Measurements from ENCODE around the gene LRRC14B. TPM values are rescaled to one million over a fixed set of nuclear protein-coding genes. Genes with fewer than 3 reads are reported as not detected.
A peak's percentile ranks its signal among the peaks of the same experiment; 100 is the strongest.

The LRRC14B gene
- 0.13 TPM for polyA plus RNA-seq (2013)

DNA sequence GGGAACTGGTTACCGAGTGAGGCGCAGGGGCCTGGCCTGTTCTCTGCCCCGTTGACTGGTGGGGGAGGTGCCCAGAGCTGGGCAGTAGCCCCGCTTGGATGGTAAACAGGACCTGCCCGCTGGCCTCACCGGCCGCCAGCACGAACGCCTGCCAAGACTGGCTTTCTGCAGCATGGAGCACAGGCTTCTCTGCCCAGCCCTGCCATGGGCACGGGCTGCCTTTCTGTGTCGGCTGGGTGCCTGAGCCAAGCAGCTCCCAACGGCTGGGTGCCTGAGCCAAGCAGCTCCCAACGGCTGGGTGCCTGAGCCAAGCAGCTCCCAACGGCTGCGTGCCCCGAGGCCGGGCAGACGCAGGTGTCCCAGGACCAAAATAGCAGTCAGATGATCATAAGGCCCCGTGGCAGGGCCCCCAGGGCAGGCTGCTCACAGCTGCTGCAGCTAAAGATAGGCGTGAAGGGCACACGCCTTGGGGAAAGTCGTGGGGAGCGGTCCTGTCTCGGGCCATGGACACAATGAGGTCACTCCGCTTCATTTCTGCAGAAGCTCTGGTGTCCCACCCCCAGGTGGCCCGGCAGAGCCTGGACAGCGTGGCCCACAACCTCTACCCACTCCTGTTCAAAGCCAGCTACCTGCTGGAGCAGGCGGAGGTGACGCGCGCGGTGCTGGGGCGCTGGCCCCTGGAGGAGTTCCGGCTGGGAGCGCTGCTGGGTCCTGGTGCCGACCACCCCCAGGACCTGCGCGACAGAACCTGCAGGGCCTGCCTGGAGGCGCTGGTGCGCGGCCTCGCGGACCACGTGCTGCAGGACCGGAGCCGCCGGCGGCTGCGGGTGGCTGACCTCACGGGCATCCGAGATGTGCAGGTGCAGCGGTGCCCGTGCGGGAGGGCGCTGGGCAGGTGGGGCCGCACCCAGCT lies at the start of gene LRRC14B:
LRRC14B (plus strand) TSS at position 460 of the 913 bp plus-strand sequence; CDS start at position 504, 44 bp downstream.
- ChIA-PET POLR2A (no interaction called here), CTCF (interaction anchor here (1.2 to 1.6 kb wide), 5 partner anchors 16 to 113 kb away, joined by 3 to 5 read pairs (median 4); no protein-coding TSS in a partner anchor)
- peak within 1 kb of the TSS in 5 of 7 experiments; percentile 39 to 77 (median 65) for H3K4me3 ChIP-seq (ENCODE audit: control insufficient read depth in 1 of 7, extremely low read depth in 1 of 7, insufficient read depth in 4 of 7, low read depth in 2 of 7, low read length in 6 of 7)
- no peak within 1 kb of the TSS for H3K27ac ChIP-seq (ENCODE audit: insufficient read depth in 1 of 2, low read depth in 1 of 2, low read length in 2 of 2, poor library complexity in 1 of 2, severe bottlenecking in 2 of 2)
- peaks cover 0 to 29% (median 17%) of the 10 kb centered on the region in 4 experiments for H3K4me1 ChIP-seq (ENCODE audit: control extremely low read depth in 1 of 4, control insufficient read depth in 4 of 4, insufficient read depth in 4 of 4, low read length in 3 of 4)
- H3K9me3 ChIP-seq (ENCODE audit: control extremely low read depth in 1 of 5, control insufficient read depth in 4 of 5, insufficient read depth in 2 of 5, low read depth in 1 of 5, low read length in 4 of 5), result no peaks in the 10 kb centered on the region
- 26% methylated on average over 53 of the region's 56 CpGs for WGBS (ENCODE audit: insufficient coverage)
- H3K36me3 ChIP-seq (ENCODE audit: control insufficient read depth in 4 of 4, insufficient read depth in 4 of 4, low read length in 3 of 4), result no peaks in the 10 kb centered on the region
- DNase-seq, result peak; percentile 18 to 51 (median 43)
- peaks cover 0 to 4% (median 2%) of the 10 kb centered on the region in 5 experiments for H3K27me3 ChIP-seq (replicated peaks in 2 of 5; ENCODE audit: control insufficient read depth in 4 of 5, insufficient read depth in 5 of 5, low read length in 4 of 5)

DNA sequence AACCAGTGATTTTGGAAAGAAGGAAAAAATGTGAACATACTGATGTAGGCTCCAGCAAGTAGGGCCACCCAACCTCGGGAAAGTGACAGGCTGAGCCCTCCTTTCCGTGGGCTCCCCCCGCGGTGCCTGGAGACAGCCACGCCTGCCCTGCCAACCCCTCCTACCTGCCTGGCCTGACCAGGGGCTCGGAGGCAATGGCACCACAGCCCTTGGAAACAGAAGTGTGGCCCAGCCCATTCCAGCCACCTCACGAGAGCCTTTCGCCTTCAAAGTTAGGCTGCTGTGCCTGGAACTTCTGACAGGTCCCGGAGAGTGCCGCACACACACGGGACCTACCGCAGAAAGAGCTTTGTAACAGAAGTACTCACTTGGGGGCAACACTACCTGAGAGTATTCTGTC lies 49.5 kb upstream of the LRRC14B start:
- ChIA-PET CTCF (no interaction called here), POLR2A (no interaction called here)
- H3K9me3 ChIP-seq (ENCODE audit: control extremely low read depth in 1 of 5, control insufficient read depth in 4 of 5, insufficient read depth in 2 of 5, low read depth in 1 of 5, low read length in 4 of 5), result peaks cover 0 to 7% (median under 1%) of the 10 kb centered on the region in 5 experiments
- DNase-seq, result no peak
- no peak overlapping the region for H3K27ac ChIP-seq (ENCODE audit: insufficient read depth in 1 of 2, low read depth in 1 of 2, low read length in 2 of 2, poor library complexity in 1 of 2, severe bottlenecking in 2 of 2)
- WGBS (ENCODE audit: insufficient coverage), result 98% methylated on average over 12 of the region's 12 CpGs
- H3K36me3 ChIP-seq (ENCODE audit: control insufficient read depth in 4 of 4, insufficient read depth in 4 of 4, low read length in 3 of 4), result peaks cover 0 to 7% (median 0%) of the 10 kb centered on the region in 4 experiments
- H3K4me3 ChIP-seq (ENCODE audit: control insufficient read depth in 1 of 7, extremely low read depth in 1 of 7, insufficient read depth in 4 of 7, low read depth in 2 of 7, low read length in 6 of 7), result no peak overlapping the region
- H3K4me1 ChIP-seq (ENCODE audit: control extremely low read depth in 1 of 4, control insufficient read depth in 4 of 4, insufficient read depth in 4 of 4, low read length in 3 of 4), result no peaks in the 10 kb centered on the region
- H3K27me3 ChIP-seq (replicated peaks in 2 of 5; ENCODE audit: control insufficient read depth in 4 of 5, insufficient read depth in 5 of 5, low read length in 4 of 5), result no peaks in the 10 kb centered on the region

GRCh38 chr5:142246-142810 lies 49.0 kb upstream of the LRRC14B start:
- Histone ChIP-seq H3K4me3 (ENCODE audit: control insufficient read depth in 1 of 7, extremely low read depth in 1 of 7, insufficient read depth in 4 of 7, low read depth in 2 of 7, low read length in 6 of 7) (no peak overlapping the region), H3K36me3 (ENCODE audit: control insufficient read depth in 4 of 4, insufficient read depth in 4 of 4, low read length in 3 of 4) (peaks cover 0 to 12% (median 0%) of the 10 kb centered on the region in 4 experiments), H3K9me3 (ENCODE audit: control extremely low read depth in 1 of 5, control insufficient read depth in 4 of 5, insufficient read depth in 2 of 5, low read depth in 1 of 5, low read length in 4 of 5) (peaks cover 0 to 13% (median 6%) of the 10 kb centered on the region in 5 experiments), H3K27ac (ENCODE audit: insufficient read depth in 1 of 2, low read depth in 1 of 2, low read length in 2 of 2, poor library complexity in 1 of 2, severe bottlenecking in 2 of 2) (no peak overlapping the region), H3K4me1 (ENCODE audit: control extremely low read depth in 1 of 4, control insufficient read depth in 4 of 4, insufficient read depth in 4 of 4, low read length in 3 of 4) (no peaks in the 10 kb centered on the region), H3K27me3 (replicated peaks in 2 of 5; ENCODE audit: control insufficient read depth in 4 of 5, insufficient read depth in 5 of 5, low read length in 4 of 5) (no peaks in the 10 kb centered on the region)
- ChIA-PET POLR2A (no interaction called here), CTCF (no interaction called here)
- no peak for DNase-seq
- WGBS (ENCODE audit: insufficient coverage), result 97% methylated on average over 16 of the region's 18 CpGs

- Histone ChIP-seq H3K4me1 (ENCODE audit: control extremely low read depth in 1 of 4, control insufficient read depth in 4 of 4, insufficient read depth in 4 of 4, low read length in 3 of 4) (no peaks in the 10 kb centered on the region), H3K4me3 (ENCODE audit: control insufficient read depth in 1 of 7, extremely low read depth in 1 of 7, insufficient read depth in 4 of 7, low read depth in 2 of 7, low read length in 6 of 7) (no peak overlapping the region), H3K27me3 (replicated peaks in 2 of 5; ENCODE audit: control insufficient read depth in 4 of 5, insufficient read depth in 5 of 5, low read length in 4 of 5) (no peaks in the 10 kb centered on the region), H3K36me3 (ENCODE audit: control insufficient read depth in 4 of 4, insufficient read depth in 4 of 4, low read length in 3 of 4) (peaks cover 0 to 17% (median 0%) of the 10 kb centered on the region in 4 experiments), H3K9me3 (ENCODE audit: control extremely low read depth in 1 of 5, control insufficient read depth in 4 of 5, insufficient read depth in 2 of 5, low read depth in 1 of 5, low read length in 4 of 5) (peaks cover 0 to 20% (median 10%) of the 10 kb centered on the region in 5 experiments), H3K27ac (ENCODE audit: insufficient read depth in 1 of 2, low read depth in 1 of 2, low read length in 2 of 2, poor library complexity in 1 of 2, severe bottlenecking in 2 of 2) (no peak overlapping the region)
- no peak for DNase-seq
- ChIA-PET POLR2A (no interaction called here), CTCF (interaction anchor here (1.0 kb wide), 1 partner anchor 45 kb away, joined by 3 read pairs; no protein-coding TSS in a partner anchor)
- 99% methylated on average over 15 of the region's 17 CpGs for WGBS (ENCODE audit: insufficient coverage)
Measured at GRCh38 chr5:143041-143440, 48.3 kb upstream of the LRRC14B start.

DNA sequence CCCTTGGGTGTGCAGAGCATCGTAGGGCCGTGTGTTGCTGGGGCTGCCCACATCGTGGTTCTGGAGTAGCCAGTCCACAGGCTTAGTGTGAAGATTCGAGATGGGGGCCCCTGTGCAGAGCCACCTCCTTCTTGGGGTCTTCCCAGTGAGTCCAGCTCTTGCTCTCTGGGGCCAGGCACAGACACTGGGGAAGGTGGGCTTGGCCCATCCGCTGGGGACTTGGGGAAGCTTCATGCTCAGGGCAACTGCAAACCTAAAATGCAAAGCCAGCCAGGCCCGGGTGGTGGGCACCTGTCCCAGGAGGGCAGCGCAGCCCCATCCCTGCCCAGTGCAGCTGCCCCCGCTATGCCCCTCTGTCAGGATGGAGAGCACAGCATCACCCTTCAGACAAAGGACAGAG lies 46.4 kb upstream of the LRRC14B start:
- Histone ChIP-seq H3K9me3 (ENCODE audit: control extremely low read depth in 1 of 5, control insufficient read depth in 4 of 5, insufficient read depth in 2 of 5, low read depth in 1 of 5, low read length in 4 of 5) (peaks cover 1 to 25% (median 10%) of the 10 kb centered on the region in 5 experiments), H3K4me1 (ENCODE audit: control extremely low read depth in 1 of 4, control insufficient read depth in 4 of 4, insufficient read depth in 4 of 4, low read length in 3 of 4) (no peaks in the 10 kb centered on the region), H3K4me3 (ENCODE audit: control insufficient read depth in 1 of 7, extremely low read depth in 1 of 7, insufficient read depth in 4 of 7, low read depth in 2 of 7, low read length in 6 of 7) (no peak overlapping the region), H3K27ac (ENCODE audit: insufficient read depth in 1 of 2, low read depth in 1 of 2, low read length in 2 of 2, poor library complexity in 1 of 2, severe bottlenecking in 2 of 2) (no peak overlapping the region), H3K27me3 (replicated peaks in 2 of 5; ENCODE audit: control insufficient read depth in 4 of 5, insufficient read depth in 5 of 5, low read length in 4 of 5) (no peaks in the 10 kb centered on the region), H3K36me3 (ENCODE audit: control insufficient read depth in 4 of 4, insufficient read depth in 4 of 4, low read length in 3 of 4) (peaks cover 0 to 18% (median 0%) of the 10 kb centered on the region in 4 experiments)
- 97% methylated on average over 8 of the region's 8 CpGs for WGBS (ENCODE audit: insufficient coverage)
- ChIA-PET POLR2A (no interaction called here), CTCF (no interaction called here)
- DNase-seq, result no peak

- no peak for DNase-seq
Measured at GRCh38 chr5:145585-146323, 45.5 kb upstream of the LRRC14B start.

More at GRCh38 chr5:145585-146323, 45.5 kb upstream of the LRRC14B start:
- H3K36me3 ChIP-seq (ENCODE audit: control insufficient read depth in 4 of 4, insufficient read depth in 4 of 4, low read length in 3 of 4), result peaks cover 0 to 18% (median 0%) of the 10 kb centered on the region in 4 experiments
- no peak overlapping the region for H3K4me3 ChIP-seq (ENCODE audit: control insufficient read depth in 1 of 7, extremely low read depth in 1 of 7, insufficient read depth in 4 of 7, low read depth in 2 of 7, low read length in 6 of 7)
- ChIA-PET POLR2A (no interaction called here), CTCF (no interaction called here)
- H3K9me3 ChIP-seq (ENCODE audit: control extremely low read depth in 1 of 5, control insufficient read depth in 4 of 5, insufficient read depth in 2 of 5, low read depth in 1 of 5, low read length in 4 of 5), result peaks cover 1 to 25% (median 10%) of the 10 kb centered on the region in 5 experiments
- WGBS (ENCODE audit: insufficient coverage), result 95% methylated on average over 7 of the region's 7 CpGs
- H3K27me3 ChIP-seq (replicated peaks in 2 of 5; ENCODE audit: control insufficient read depth in 4 of 5, insufficient read depth in 5 of 5, low read length in 4 of 5), result no peaks in the 10 kb centered on the region
- H3K27ac ChIP-seq (ENCODE audit: insufficient read depth in 1 of 2, low read depth in 1 of 2, low read length in 2 of 2, poor library complexity in 1 of 2, severe bottlenecking in 2 of 2), result no peak overlapping the region
- no peaks in the 10 kb centered on the region for H3K4me1 ChIP-seq (ENCODE audit: control extremely low read depth in 1 of 4, control insufficient read depth in 4 of 4, insufficient read depth in 4 of 4, low read length in 3 of 4)

All from common myeloid progenitor, CD34-positive (primary cell).